Right lobe of liver (tissue), 6 donors: ENCODE measurements around the gene GATA5. TPM values are rescaled to one million over a fixed set of nuclear protein-coding genes. Genes with fewer than 3 reads are reported as not detected.

Experiments used
- ATAC-seq, 4 donors: fragments of 200-7000 bp; cut with Tn5 transposase; one replicate each; pipeline ENCODE4 v1.9.1; 2020; ENCODE audit warnings: mild to moderate bottlenecking in 4 of 4, moderate library complexity in 4 of 4
- DNase-seq, 3 donors: peaks; one replicate each; pipeline ENCODE4 v3.0.0-alpha.2; 2020
- H3K27ac ChIP-seq, 3 donors: fragments of 200-600 bp; one replicate each; pipeline ENCODE4 v1.8.0; 2022
- H3K27me3 ChIP-seq, 2 donors: fragments of 200-600 bp; one replicate each; pipeline ENCODE4 v1.8.0; 2022
- H3K36me3 ChIP-seq, 4 donors: fragments of 200-600 bp; sonication (generic) in 1 of 4; one replicate each; pipeline versions ENCODE4 v1.5.1 to v1.8.0; 2017 to 2022; ENCODE audit warnings: control low read depth in 1 of 4
- H3K4me1 ChIP-seq, 4 donors: fragments of 200-600 bp; sonication (generic) in 1 of 4; one replicate each; pipeline versions ENCODE4 v1.5.1 to v1.8.0; 2017 to 2022; ENCODE audit warnings: control low read depth in 1 of 4
- H3K4me3 ChIP-seq, 3 donors: fragments of 200-600 bp; one replicate each; pipeline ENCODE4 v1.8.0; 2022
- H3K9me3 ChIP-seq, 4 donors: fragments of 200-600 bp; sonication (generic) in 1 of 4; one replicate each; pipeline versions ENCODE4 v1.5.1 to v1.8.0; 2017 to 2022; ENCODE audit warnings: control low read depth in 1 of 4
- CTCF ChIP-seq, 4 donors: fragments of 200-600 bp in 3 of 4; fragments of 450-650 bp in 1 of 4; IDR thresholded peaks; one replicate each; pipeline versions ENCODE4 v1.5.1 to v1.8.0; 2016 to 2022; ENCODE audit warnings: antibody characterized with exemption in 4 of 4, mild to moderate bottlenecking in 2 of 4
- POLR2A ChIP-seq: fragments of 450-650 bp; IDR thresholded peaks from one replicate; pipeline ENCODE4 v1.6.1; 2017; ENCODE audit warnings: antibody characterized with exemption, mild to moderate bottlenecking
- WGBS: methylation state at CpG from one replicate; pipeline ENCODE4 v1.1.6; 2018; ENCODE audit warnings: low coverage, low lambda C conversion rate; ENCODE audit not compliant: insufficient coverage; ENCODE audit errors: missing lambda C conversion rate; 5-methylcytosine and 5-hydroxymethylcytosine counted together
- intact Hi-C, 2 donors: fragments of 100-400 bp; cut with DNase I; formaldehyde crosslinking; loops; one replicate each; pipeline versions ENCODE4 v1.11.2 to v1.14.1; 2022
- total RNA-seq, 6 experiments: library from RNA; depleted of rRNA in 2 of 6; stranded (reverse); fragments of >200 nt in 2 of 6; fragmentation: NEBNext Ultra II Directional in 3 of 6; extraction: Animal tissue kit (Norgen Biotek cat#: 25700) in 3 of 6; gene quantifications; one replicate each; pipeline versions ENCODE4 v1.1.0 to v1.2.4, GENCODE V29; 2016 to 2023
- donor health status: DM: no; HTN: yes; CAD: no.
- donor health status: DM: no; HTN: no; CAD: no.
- donor health status: DM: no; HTN: no; CAD: no.
- donor health status: DM: no; HTN: yes; CAD: no.
- donor health status: DM: no; HTN: yes; CAD: no.

GATA5 gene
- total RNA-seq, 6 experiments from 2014 or later: 0.12 to 0.56 (median 0.26) TPM

- ATAC-seq (no peak), DNase-seq (no peak)
- H3K9me3 ChIP-seq: no peaks in the 10 kb centered on the region
- no peak overlapping the region for H3K27ac ChIP-seq
- 86% methylated on average over 8 of the region's 13 CpGs for WGBS
- no peaks in the 10 kb centered on the region for H3K27me3 ChIP-seq
- no peak overlapping the region for H3K4me3 ChIP-seq
- no peak for TF ChIP-seq CTCF (IDR thresholded peaks at IDR 0.05)
- TF ChIP-seq POLR2A: no peak
- H3K4me1 ChIP-seq: no peaks in the 10 kb centered on the region
- H3K36me3 ChIP-seq: no peaks in the 10 kb centered on the region
- intact Hi-C loops: no loop called here
These were observed 14.0 kb downstream of the GATA5 start for GRCh38 chr20:62461834-62462233.

GRCh38 chr20:62461157-62461556, 14.6 kb downstream of the GATA5 start:
- no peaks in the 10 kb centered on the region for H3K9me3 ChIP-seq
- H3K27me3 ChIP-seq: no peaks in the 10 kb centered on the region
- no peak overlapping the region for H3K4me3 ChIP-seq
- no peak overlapping the region for H3K27ac ChIP-seq
- DNase-seq: no peak
- intact Hi-C loops: no loop called here
- no peaks in the 10 kb centered on the region for H3K4me1 ChIP-seq
- H3K36me3 ChIP-seq: no peaks in the 10 kb centered on the region
- ATAC-seq: no peak
- TF ChIP-seq CTCF (IDR thresholded peaks at IDR 0.05) (no peak), POLR2A (no peak)
- WGBS: 48% methylated on average over 8 of the region's 10 CpGs

DNA sequence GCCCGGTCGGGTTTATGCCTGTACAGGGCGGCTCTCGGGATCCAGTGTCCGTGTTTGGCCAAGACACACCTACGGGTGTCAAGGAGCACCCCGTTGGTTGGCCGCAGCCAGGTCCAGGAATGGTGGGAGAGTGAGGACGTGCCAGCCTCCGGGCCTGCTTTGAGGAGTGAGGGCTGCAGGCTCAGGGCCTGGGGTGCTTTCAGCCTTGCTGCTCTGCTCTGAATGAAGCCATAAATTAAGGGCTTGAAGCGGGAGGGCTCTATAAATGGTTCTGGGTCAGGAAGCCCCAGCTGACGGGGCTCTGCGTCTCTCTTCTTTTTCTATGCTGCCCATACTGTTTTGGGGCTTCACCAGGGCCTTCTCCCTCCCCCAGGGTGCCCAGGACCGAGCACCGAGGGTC, 15.1 kb downstream of the GATA5 start:
- Histone ChIP-seq H3K9me3 (no peaks in the 10 kb centered on the region), H3K4me1 (no peaks in the 10 kb centered on the region), H3K4me3 (no peak overlapping the region), H3K36me3 (no peaks in the 10 kb centered on the region), H3K27me3 (no peaks in the 10 kb centered on the region), H3K27ac (no peak overlapping the region)
- DNase-seq: no peak
- ATAC-seq: no peak
- WGBS: 84% methylated on average over 8 of the region's 15 CpGs
- TF ChIP-seq CTCF (IDR thresholded peaks at IDR 0.05) (no peak), POLR2A (no peak)
- intact Hi-C loops: no loop called here

GRCh38 chr20:62459488-62459887, 16.3 kb downstream of the GATA5 start:
- H3K27ac ChIP-seq: no peak overlapping the region
- ATAC-seq (no peak), DNase-seq (no peak)
- H3K27me3 ChIP-seq: no peaks in the 10 kb centered on the region
- H3K4me1 ChIP-seq: no peaks in the 10 kb centered on the region
- TF ChIP-seq CTCF (IDR thresholded peaks at IDR 0.05): no peak
- no peak for TF ChIP-seq POLR2A
- no peaks in the 10 kb centered on the region for H3K9me3 ChIP-seq
- 27% methylated on average over 5 of the region's 14 CpGs for WGBS
- H3K36me3 ChIP-seq: no peaks in the 10 kb centered on the region
- intact Hi-C loops: no loop called here
- no peak overlapping the region for H3K4me3 ChIP-seq
